ENCODE data around the gene SQSTM1. TPM values are rescaled to one million over a fixed set of nuclear protein-coding genes. Genes with fewer than 3 reads are reported as not detected.

Gene SQSTM1
- total and polyA plus RNA-seq, 2 donors (not counting 1 experiment from before 2014, with no cell fraction given), result 212 to 1,894 TPM

DNA sequence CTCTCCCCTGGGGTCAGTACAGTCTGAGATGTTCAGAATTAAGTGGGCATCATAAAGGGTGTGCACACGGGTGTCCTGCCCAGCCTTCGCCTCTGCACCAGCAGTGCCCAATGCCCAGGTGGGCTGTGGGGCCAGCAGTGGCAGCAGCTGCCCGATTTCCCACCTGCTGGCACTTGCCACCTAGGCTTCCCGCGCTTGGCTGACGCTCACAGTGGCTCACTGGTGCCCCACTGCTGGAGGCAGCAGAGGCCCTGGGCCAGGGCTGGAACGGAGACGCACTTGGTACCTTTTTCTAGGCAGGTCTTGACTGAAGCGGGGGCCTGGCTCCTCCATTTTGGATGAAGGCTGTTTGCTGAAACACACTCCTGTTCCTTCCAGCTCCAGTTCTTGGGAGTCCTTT is 20.9 kb downstream of the SQSTM1 start:
- peaks cover 18% of the 10 kb centered on the region for H3K36me3 ChIP-seq (ENCODE audit: control insufficient read depth, insufficient read depth, low read length)
- H3K4me2 ChIP-seq (ENCODE audit: extremely low read depth, insufficient read depth, low read length), result no peak overlapping the region
- no peak overlapping the region for H3K27ac ChIP-seq (ENCODE audit: insufficient read depth, low read length)
- no peaks in the 10 kb centered on the region for H3K9me3 ChIP-seq (ENCODE audit: control insufficient read depth, insufficient read depth, low read depth, low read length)
- no peak overlapping the region for H3K4me3 ChIP-seq (replicated peaks in 1 of 4; ENCODE audit: control extremely low read depth in 1 of 4, insufficient read depth in 1 of 4, low read depth in 3 of 4, low read length in 4 of 4)
- no peak overlapping the region for H2AFZ ChIP-seq (ENCODE audit: low read length)
- TF ChIP-seq EZH2 (IDR thresholded peaks at IDR 0.05; ENCODE audit: low read length, missing control alignments), result no peak
- TF ChIP-seq, protein P1, sequence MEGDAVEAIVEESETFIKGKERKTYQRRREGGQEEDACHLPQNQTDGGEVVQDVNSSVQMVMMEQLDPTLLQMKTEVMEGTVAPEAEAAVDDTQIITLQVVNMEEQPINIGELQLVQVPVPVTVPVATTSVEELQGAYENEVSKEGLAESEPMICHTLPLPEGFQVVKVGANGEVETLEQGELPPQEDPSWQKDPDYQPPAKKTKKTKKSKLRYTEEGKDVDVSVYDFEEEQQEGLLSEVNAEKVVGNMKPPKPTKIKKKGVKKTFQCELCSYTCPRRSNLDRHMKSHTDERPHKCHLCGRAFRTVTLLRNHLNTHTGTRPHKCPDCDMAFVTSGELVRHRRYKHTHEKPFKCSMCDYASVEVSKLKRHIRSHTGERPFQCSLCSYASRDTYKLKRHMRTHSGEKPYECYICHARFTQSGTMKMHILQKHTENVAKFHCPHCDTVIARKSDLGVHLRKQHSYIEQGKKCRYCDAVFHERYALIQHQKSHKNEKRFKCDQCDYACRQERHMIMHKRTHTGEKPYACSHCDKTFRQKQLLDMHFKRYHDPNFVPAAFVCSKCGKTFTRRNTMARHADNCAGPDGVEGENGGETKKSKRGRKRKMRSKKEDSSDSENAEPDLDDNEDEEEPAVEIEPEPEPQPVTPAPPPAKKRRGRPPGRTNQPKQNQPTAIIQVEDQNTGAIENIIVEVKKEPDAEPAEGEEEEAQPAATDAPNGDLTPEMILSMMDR (conservative IDR thresholded peaks at IDR 0.05 in 1 of 2, IDR thresholded peaks at IDR 0.05 in 1 of 2; ENCODE audit: low read depth in 1 of 2, low read length in 2 of 2), result no peak
- no peaks in the 10 kb centered on the region for H3K27me3 ChIP-seq (ENCODE audit: control insufficient read depth, insufficient read depth, low read length)
- H3K79me2 ChIP-seq (ENCODE audit: control insufficient read depth, insufficient read depth, low read length), result no peaks in the 10 kb centered on the region
- no peak overlapping the region for H3K9ac ChIP-seq (ENCODE audit: insufficient read depth, low read length)
- H4K20me1 ChIP-seq (ENCODE audit: control insufficient read depth, extremely low read depth, insufficient read depth, low read length), result no peaks in the 10 kb centered on the region
- H3K4me1 ChIP-seq (ENCODE audit: control insufficient read depth, extremely low read depth, insufficient read depth, low read length), result peaks cover under 1% of the 10 kb centered on the region
- no peak for DNase-seq (ENCODE audit: low read depth in 2 of 2)

DNA sequence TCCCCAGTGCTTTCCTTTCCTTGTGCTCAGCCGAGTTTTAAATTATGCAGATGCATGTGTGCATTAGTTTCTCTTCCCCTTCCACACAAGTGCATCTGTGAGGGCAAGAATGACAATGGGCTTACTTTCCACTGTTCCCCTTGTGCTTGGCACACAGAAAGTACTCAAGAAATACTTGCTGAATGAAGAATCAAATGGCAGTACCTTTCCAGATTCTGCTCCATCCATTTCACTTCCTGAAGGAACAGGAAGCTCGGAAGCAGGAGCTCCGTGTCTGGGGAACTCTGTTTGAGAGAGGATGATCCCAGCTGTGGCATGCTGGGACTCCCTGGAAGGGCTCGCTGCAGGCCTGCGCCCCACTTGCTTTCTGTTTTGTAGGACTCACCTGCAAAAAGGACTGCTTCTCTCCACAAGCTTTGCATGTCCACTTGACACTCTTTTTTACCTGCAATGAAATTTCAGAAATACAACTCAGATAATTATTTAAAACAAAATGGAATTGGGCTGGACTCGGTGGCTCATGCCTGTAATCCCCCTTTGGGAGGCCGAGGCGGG is 32.4 kb downstream of the SQSTM1 start:
- Histone ChIP-seq H3K27ac (ENCODE audit: insufficient read depth, low read length) (no peak overlapping the region), H4K20me1 (ENCODE audit: control insufficient read depth, extremely low read depth, insufficient read depth, low read length) (no peaks in the 10 kb centered on the region), H3K9me3 (ENCODE audit: control insufficient read depth, insufficient read depth, low read depth, low read length) (no peaks in the 10 kb centered on the region), H3K27me3 (ENCODE audit: control insufficient read depth, insufficient read depth, low read length) (no peaks in the 10 kb centered on the region), H3K36me3 (ENCODE audit: control insufficient read depth, insufficient read depth, low read length) (peaks cover 10% of the 10 kb centered on the region), H3K79me2 (ENCODE audit: control insufficient read depth, insufficient read depth, low read length) (no peaks in the 10 kb centered on the region), H2AFZ (ENCODE audit: low read length) (no peak overlapping the region), H3K4me2 (ENCODE audit: extremely low read depth, insufficient read depth, low read length) (no peak overlapping the region), H3K4me1 (ENCODE audit: control insufficient read depth, extremely low read depth, insufficient read depth, low read length) (no peaks in the 10 kb centered on the region), H3K4me3 (replicated peaks in 1 of 4; ENCODE audit: control extremely low read depth in 1 of 4, insufficient read depth in 1 of 4, low read depth in 3 of 4, low read length in 4 of 4) (no peak overlapping the region), H3K9ac (ENCODE audit: insufficient read depth, low read length) (no peak overlapping the region)
- no peak for DNase-seq (ENCODE audit: low read depth in 2 of 2)
- TF ChIP-seq EZH2 (IDR thresholded peaks at IDR 0.05; ENCODE audit: low read length, missing control alignments), result no peak
- TF ChIP-seq, protein P1 (conservative IDR thresholded peaks at IDR 0.05 in 1 of 2, IDR thresholded peaks at IDR 0.05 in 1 of 2; ENCODE audit: low read depth in 1 of 2, low read length in 2 of 2), result no peak

DNA sequence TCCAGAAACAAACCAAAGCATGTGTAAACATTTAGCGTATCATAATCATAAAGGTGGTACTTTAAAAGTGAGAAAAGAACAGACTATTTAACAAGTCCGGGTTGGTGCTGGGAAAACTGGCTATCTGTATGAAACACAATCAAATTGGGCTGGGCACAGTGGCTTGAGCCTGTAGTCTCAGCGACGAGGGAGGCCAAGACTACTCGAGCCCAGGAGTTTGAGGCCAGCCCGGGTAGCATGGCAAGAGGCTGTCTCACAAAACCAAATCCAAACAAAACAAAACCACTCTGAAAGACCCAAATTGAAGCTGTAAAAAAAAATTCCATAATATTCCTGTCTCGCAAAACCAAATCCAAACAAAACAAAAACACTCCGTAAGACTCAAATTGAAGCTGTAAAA is 33.7 kb downstream of the SQSTM1 start:
- no peak overlapping the region for H2AFZ ChIP-seq (ENCODE audit: low read length)
- H4K20me1 ChIP-seq (ENCODE audit: control insufficient read depth, extremely low read depth, insufficient read depth, low read length), result no peaks in the 10 kb centered on the region
- DNase-seq (ENCODE audit: low read depth in 2 of 2), result no peak
- H3K9ac ChIP-seq (ENCODE audit: insufficient read depth, low read length), result no peak overlapping the region
- no peaks in the 10 kb centered on the region for H3K27me3 ChIP-seq (ENCODE audit: control insufficient read depth, insufficient read depth, low read length)
- no peak overlapping the region for H3K27ac ChIP-seq (ENCODE audit: insufficient read depth, low read length)
- H3K9me3 ChIP-seq (ENCODE audit: control insufficient read depth, insufficient read depth, low read depth, low read length), result no peaks in the 10 kb centered on the region
- H3K36me3 ChIP-seq (ENCODE audit: control insufficient read depth, insufficient read depth, low read length), result peaks cover 10% of the 10 kb centered on the region
- H3K4me2 ChIP-seq (ENCODE audit: extremely low read depth, insufficient read depth, low read length), result no peak overlapping the region
- no peak overlapping the region for H3K4me3 ChIP-seq (replicated peaks in 1 of 4; ENCODE audit: control extremely low read depth in 1 of 4, insufficient read depth in 1 of 4, low read depth in 3 of 4, low read length in 4 of 4)
- no peaks in the 10 kb centered on the region for H3K79me2 ChIP-seq (ENCODE audit: control insufficient read depth, insufficient read depth, low read length)
- no peaks in the 10 kb centered on the region for H3K4me1 ChIP-seq (ENCODE audit: control insufficient read depth, extremely low read depth, insufficient read depth, low read length)
- TF ChIP-seq EZH2 (IDR thresholded peaks at IDR 0.05; ENCODE audit: low read length, missing control alignments), result no peak
- TF ChIP-seq, protein P1 (conservative IDR thresholded peaks at IDR 0.05 in 1 of 2, IDR thresholded peaks at IDR 0.05 in 1 of 2; ENCODE audit: low read depth in 1 of 2, low read length in 2 of 2), result no peak

Measured in fibroblast of lung (primary cell).